IPS DF 4.7 (cell line): ENCODE measurements around the gene LPP.
"Not testable (repeated sequence)": the region's sequence is repeated elsewhere in the genome, so short reads cannot be mapped to it uniquely, and the experiment has no call there.

ENCODE experiments used
- DNase-seq: peaks from one replicate; pipeline ENCODE4 v3.0.0-alpha.2; 2013; ENCODE audit warnings: low spot score; ENCODE audit errors: extremely low read depth

Gene LPP

DNA sequence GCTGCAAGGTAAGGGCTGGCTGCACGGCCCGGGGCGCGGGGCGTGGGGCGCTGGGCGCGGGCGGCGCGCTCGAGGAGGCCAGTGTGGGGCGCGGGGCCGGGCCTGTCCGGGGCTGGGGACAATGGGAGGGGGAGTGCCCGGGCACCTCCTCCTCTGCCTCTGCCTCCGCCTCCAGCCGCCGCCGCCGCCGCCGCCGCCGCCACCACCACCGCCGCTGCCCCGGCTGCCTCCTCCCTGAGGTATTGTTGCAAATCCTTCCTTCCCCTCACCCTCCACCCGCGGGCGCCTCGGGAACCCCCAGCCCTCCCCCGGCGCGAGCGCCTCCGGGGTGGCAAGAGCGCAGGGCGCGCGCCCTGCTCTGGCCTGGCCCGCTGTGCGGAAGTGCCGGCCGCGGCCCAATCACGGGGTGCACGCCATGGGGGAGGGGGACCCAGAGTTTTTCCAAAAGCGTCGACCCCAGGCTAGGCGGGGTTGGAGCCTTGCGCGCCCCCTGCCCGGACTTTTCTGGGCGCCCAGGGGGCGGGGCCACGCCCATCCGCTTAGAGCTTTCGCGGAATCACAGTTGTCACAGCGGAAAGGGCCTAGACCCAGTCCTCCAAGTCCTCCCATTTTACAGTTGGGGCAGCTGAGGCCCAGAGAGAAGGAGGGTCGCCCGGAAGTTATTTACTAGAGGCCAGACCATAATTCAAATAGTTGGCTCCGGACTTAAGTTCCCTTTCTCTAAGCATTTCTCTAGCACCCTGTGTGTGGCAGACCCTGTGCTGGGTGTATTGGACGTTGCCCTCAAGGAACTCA, at the start of gene LPP:
TSS of gene LPP (plus strand) at position 144 of the 795 bp plus-strand sequence. CDS start 251,964 bp downstream, outside the sequence.
- DNase-seq, result no peak

DNA sequence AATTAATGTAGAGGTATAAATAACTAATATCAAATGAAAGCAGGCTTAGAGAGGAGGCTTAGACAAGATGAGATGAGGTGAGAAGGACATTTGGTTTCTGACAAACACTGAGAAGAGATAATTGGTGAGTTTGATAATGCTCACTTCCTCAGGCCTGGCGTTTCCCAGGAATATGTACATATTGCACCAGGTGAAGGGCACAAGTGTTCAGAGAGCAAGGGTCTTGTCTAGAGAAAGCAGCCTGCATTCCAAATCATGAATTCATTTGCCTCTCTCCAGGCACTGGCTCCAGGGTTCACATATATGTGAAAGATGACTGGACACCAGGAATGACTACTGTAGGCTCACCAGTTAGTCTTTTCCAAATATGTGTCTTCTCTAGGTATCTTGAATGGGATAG, 48.0 kb upstream of the LPP start:
- no peak for DNase-seq

GRCh38 chr3:188106454-188106853, 47.5 kb upstream of the LPP start:
- DNase-seq, result no peak

GRCh38 chr3:188106887-188107830, 46.8 kb upstream of the LPP start:
- DNase-seq, result no peak

DNA sequence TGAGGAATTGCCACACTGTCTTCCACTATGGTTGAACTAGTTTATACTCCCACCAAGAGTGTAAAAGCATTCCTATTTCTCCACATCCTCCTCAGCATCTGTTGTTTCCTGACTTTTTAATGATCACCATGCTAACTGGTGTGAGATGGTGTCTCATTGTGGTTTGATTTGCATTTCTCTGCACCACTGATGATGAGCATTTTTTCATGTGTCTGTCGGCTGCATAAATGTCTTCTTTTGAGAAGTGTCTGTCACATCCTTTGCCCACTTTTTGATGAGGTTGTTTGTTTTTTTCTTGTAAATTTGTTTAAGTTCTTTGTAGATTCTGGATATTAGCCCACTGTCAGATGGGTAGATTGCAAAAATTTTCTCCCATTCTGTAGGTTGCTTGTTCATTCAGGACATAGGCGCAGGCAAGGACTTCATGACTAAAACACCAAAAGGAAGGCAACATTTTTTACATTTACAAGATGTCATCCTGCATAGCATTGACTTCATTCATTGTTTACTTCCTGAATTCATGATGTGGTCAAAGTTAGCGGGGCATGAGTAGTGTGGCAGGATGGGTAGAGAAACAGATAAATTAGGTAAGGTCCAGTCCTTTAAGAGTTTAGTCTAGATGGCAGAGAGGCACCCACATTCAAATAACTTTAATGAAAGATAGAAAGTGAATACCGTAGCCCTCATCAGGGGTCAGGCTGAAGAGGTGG, 45.1 kb upstream of the LPP start:
- DNase-seq, result no peak

- DNase-seq, result no peak
Measured at GRCh38 chr3:188111002-188111584, 42.9 kb upstream of the LPP start.

- no peak for DNase-seq
Measured at GRCh38 chr3:188113756-188114155, 40.2 kb upstream of the LPP start.

GRCh38 chr3:188119846-188120245, 34.1 kb upstream of the LPP start:
- no peak for DNase-seq

GRCh38 chr3:188122571-188123169, 31.3 kb upstream of the LPP start:
- DNase-seq, result no peak

DNA sequence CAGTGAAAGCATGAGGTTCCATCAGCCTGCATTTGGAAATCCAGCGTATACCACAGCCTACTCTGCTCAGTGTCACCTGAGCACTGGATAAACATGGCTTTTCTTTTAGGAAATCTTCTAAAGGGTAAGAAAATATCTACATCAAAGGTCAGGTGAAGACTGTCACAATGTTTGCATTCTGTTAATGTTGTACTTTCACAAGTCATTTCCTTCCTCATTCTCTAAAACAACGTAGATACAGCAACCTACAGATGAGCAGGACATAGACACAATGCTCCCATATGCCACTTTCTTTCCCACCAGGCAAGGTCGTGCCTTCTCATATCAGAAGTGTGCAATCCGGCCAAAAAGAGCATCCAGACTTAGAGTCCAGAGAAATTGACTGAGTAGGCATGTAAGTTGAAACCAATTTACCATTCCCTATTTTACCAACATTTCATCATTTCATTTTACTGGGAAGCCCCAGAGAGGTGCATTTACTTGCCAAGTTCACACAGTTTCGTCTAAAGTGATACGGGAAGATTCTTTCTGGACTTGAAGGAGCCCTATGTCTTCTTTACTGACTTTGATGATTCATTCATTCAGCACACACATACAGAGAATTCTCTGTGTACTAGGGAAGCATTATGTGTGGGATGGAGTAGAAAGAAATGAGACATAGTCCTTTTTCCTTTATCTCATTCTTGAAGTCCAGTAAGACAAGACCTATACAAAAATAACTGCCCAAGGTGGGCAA, 30.6 kb upstream of the LPP start:
- no peak for DNase-seq

DNA sequence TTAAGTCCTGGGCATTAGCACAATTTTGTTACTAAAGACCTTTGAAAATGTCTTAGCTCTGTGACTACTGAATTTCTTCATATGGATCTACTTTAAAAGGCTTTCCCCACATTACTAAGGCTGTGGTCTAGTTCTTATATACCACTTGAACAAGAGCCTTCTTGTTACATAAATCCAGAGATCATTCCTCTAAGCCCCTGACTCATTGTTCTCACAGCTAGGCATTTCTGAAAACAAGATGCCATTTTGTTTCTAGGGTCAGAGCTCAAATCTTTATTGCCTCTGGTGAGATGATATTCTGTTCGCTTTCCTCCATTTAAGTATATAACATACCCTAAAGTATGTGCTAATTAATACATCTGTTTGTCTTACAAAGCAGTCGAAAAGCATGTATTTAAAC, 29.8 kb upstream of the LPP start:
- no peak for DNase-seq

DNA sequence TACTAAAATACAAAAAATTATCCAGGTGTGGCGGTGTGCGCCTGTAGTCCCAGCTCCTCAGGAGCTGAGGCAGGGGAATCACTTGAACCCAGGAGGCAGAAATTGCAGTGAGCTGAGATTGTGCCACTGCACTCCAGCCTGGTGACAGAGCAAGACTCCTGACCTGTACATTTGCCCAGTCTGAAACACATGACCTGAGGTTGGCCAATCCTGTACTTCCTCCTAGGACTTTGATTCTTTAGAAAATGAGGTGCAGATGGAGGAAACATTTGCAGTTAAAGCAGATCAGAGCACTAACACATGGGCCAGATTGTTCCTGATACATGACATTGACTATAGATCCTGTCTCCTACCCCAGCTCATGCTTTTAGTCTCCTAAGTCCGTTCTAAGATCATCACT, 28.9 kb upstream of the LPP start:
- no peak for DNase-seq

GRCh38 chr3:188126276-188126675, 27.7 kb upstream of the LPP start:
- no peak for DNase-seq

GRCh38 chr3:188126934-188127333, 27.0 kb upstream of the LPP start:
- DNase-seq, result no peak

- no peak for DNase-seq
Measured at GRCh38 chr3:188128905-188129304, 25.1 kb upstream of the LPP start.

DNA sequence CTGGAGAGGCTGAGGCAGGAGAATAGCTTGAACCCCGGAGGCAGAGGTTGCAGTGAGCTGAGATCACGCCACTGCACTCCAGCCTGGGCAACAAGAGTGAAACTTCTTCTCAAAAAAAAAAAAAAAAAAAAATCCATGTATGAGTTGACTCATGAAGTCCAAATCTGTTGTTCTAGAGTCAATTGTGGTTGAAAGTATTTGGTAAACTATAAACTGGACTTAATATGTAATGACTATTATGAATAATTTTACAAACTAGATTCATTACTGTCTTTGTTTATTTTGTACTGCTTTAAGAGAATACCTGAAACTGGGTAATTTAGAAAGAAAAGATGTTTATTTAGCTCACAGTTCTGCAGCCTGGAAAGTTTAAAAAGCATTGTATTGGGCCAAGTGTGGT, 22.9 kb upstream of the LPP start:
- DNase-seq, result not testable (repeated sequence)

DNA sequence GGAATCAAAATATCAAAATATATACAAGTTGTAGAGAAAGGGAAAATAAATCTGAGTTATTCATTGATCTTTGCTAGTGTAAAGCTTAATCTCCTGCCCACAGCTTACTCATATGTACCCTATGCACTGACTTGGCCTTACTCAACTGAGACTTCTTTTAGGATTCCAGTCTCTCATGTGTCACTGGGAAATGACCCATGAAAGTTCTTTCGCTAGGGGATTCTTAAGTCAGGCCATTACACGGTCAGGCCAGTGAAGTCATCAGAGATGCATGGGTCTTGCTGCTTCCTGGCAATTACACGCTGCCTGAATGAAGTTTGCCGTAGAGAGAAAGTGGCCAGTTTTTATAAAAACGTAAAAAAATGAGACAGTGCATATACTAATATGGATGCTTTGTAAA, 20.7 kb upstream of the LPP start:
- DNase-seq, result no peak

DNA sequence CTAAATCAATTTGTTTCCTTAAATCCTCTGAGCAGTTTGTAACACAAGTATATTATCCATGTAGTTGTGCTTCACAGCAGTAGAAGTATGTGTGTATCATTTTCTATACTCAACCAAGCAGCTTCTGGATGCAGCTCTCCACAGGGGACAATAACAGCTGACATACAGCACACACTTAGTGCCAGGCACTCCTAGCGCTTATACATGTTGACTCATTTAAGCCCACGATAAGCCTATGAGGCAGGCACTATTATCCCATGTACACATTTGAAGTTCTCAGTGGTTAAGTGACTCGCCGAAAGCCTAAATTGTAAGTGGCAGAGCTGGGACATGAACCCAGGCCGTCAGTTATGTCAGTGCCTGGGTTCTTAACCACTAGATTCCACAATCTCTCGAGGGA, 20.3 kb upstream of the LPP start:
- DNase-seq, result no peak

- no peak for DNase-seq
Measured at GRCh38 chr3:188134079-188134478, 19.9 kb upstream of the LPP start.

DNA sequence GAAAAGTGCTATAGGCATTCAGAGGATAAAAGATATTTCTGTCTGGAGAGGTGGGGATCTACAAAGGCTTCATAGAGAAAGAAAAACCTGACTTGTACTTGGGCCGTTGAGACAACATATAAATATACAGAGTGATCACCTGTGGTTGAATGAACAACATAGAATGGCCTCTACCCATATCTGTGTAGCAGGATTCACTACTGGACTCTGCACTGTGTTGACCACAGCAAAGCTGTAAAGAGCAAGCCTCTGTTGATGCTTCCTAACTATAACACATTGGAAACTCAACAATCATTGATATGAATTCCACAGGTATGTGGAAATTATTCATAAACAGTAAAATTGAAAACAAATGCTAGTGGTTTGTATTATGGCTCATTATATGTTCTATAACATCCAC, 19.1 kb upstream of the LPP start:
- no peak for DNase-seq
